ENCODE data around the gene DISC1.

- TF ChIP-seq CTCF (IDR thresholded peaks at IDR 0.05; ENCODE audit: low read depth, low read length) (no peak), EZH2phosphoT487 (IDR thresholded peaks at IDR 0.05; ENCODE audit: low read depth) (no peak)
Measured at GRCh38 chr1:231981675-231982074, 355.1 kb downstream of the DISC1 start.
